Body of pancreas (tissue), 4 donors: ENCODE results near the gene CMIP. TPM values are rescaled to one million over a fixed set of nuclear protein-coding genes. Genes with fewer than 3 reads are reported as not detected.
A peak's percentile ranks its signal among the peaks of the same experiment; 100 is the strongest.

Experiments used
- ATAC-seq: fragments of 150-250 bp; one replicate; pipeline ENCODE4 v1.9.1; 2016
- DNase-seq, 4 donors: peaks; one replicate each; pipeline ENCODE4 v3.0.0-alpha.2; 2019
- H3K27ac ChIP-seq, 4 donors: fragments of 200-600 bp; sonication (generic); 1 replicate in 3 of 4; 2 replicates in 1 of 4; pipeline versions ENCODE4 v1.5.1 to v1.6.1; 2016 to 2019; ENCODE audit warnings: mild to moderate bottlenecking in 1 of 4, mixed read lengths in 1 of 4, moderate library complexity in 1 of 4
- H3K27me3 ChIP-seq, 2 donors: fragments of 200-600 bp; sonication (generic); one replicate each; pipeline ENCODE4 v1.6.0; 2016; ENCODE audit warnings: mild to moderate bottlenecking in 1 of 2
- H3K36me3 ChIP-seq, 2 donors: fragments of 200-600 bp; sonication (generic); replicated peaks in 1 of 2; 2 replicates each; pipeline ENCODE4 v1.5.1; 2016; ENCODE audit warnings: low read depth in 2 of 2; ENCODE audit not compliant: insufficient read depth in 1 of 2
- H3K4me1 ChIP-seq: fragments of 200-600 bp; sonication (generic); one replicate; pipeline ENCODE4 v1.6.0; 2016
- H3K4me3 ChIP-seq, 2 donors: fragments of 200-600 bp; sonication (generic); 1 replicate in 1 of 2; 2 replicates in 1 of 2; pipeline ENCODE4 v1.5.1; 2016 to 2019
- H3K9me3 ChIP-seq, 3 donors: fragments of 200-600 bp; sonication (generic); 1 replicate in 2 of 3; 2 replicates in 1 of 3; pipeline ENCODE4 v1.5.1; 2016
- CTCF ChIP-seq, 7 experiments: fragments of 450-650 bp in 4 of 7; fragments of 200-600 bp in 3 of 7; sonication (generic) in 3 of 7; IDR thresholded peaks; one replicate each; pipeline ENCODE4 v1.5.1; 2016 to 2019; ENCODE audit warnings: antibody characterized with exemption in 7 of 7
- POLR2A ChIP-seq, 3 donors: fragments of 450-650 bp; IDR thresholded peaks; one replicate each; pipeline ENCODE4 v1.6.1; 2016; ENCODE audit warnings: antibody characterized with exemption in 3 of 3, mild to moderate bottlenecking in 2 of 3
- WGBS, 2 donors: methylation state at CpG; one replicate each; pipeline ENCODE4 v1.1.5; 2017; 5-methylcytosine and 5-hydroxymethylcytosine counted together
- intact Hi-C: fragments of 100-400 bp; cut with DNase I; formaldehyde crosslinking; loops from one replicate; pipeline ENCODE4 v1.15.1; 2023
- total RNA-seq, 2 donors: library from RNA; depleted of rRNA; stranded (reverse); fragments of >200 nt; gene quantifications; one replicate each; pipeline ENCODE4 v1.1.0, GENCODE V29; 2016

Gene CMIP
- total RNA-seq, 2 donors from 2014 or later: 18.7 to 18.8 TPM

DNA sequence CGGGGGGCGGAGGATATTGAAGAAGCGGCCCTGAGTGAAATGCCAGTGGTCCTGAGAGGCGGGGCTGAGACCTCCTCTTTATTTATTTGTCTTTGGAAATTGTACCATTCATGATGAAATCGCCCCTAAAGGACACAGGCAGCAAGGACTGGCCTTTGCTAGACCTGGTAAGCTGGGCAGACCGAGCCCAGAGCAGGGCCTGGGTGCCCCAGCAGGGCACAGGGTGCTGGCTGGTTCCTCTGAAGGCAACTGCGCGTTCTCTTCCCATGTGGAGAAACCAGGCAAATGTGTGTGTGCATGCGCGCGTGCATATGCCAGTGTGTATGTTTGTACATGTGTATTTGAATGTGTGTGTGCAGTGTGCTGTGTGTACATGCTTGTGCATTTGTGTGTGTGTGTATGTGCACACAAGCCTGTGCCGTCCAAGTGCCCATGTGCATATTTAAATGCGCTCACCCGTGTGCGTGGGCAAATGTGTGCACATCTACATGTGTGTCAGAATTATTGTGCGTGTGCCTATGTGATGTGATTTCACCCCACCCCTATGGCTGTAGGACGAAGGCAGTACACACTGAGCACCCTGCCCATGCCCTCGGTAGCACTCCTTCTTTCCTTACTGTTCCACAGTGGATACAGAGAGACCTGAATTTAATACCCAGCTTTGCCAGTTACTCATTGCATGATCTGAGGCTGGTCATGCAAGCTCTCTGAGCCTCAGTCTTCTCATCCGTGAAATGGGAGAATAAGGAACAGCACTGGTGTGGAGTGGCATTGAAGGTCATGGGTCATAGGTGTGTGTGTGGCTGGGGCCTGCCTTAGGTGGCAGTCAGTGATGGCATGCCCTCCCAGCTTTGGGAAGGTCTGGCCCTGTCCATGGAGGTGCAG, 105.2 kb downstream of the CMIP start:
- ATAC-seq (no peak), DNase-seq (no peak)
- TF ChIP-seq POLR2A (IDR thresholded peaks at IDR 0.05) (no peak), CTCF (IDR thresholded peaks at IDR 0.05) (no peak)
- H3K36me3 ChIP-seq: no peaks in the 10 kb centered on the region
- intact Hi-C loops: no loop called here
- no peak overlapping the region for H3K4me3 ChIP-seq
- no peaks in the 10 kb centered on the region for H3K27me3 ChIP-seq
- 83 to 96% methylated on average over 16 to 19 of the region's 19 CpGs for WGBS, 2 donors
- peaks cover 42% of the 10 kb centered on the region for H3K4me1 ChIP-seq
- peak overlapping the region in 2 of 4 donors; percentile 3 to 60 for H3K27ac ChIP-seq
- H3K9me3 ChIP-seq: no peaks in the 10 kb centered on the region

DNA sequence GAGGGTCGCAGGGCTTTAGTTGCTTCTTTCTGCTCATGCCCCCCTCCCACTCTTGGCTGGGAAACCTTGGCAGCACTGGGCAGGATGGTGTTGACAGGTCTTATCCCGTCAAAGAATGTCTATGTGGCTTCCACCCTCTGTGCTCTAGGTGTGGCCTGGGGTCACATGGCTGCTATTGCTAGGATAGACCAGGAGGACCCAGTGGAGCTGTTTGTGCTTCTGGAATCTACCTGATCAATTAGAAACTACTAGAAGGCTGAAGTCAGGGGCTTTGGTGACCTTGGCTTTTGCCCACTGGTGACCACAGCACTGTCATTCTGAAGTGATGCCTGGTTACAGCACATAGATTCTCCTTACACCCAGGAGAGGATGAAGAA, 105.8 kb downstream of the CMIP start:
- Histone ChIP-seq H3K4me1 (peaks cover 44% of the 10 kb centered on the region), H3K27me3 (no peaks in the 10 kb centered on the region), H3K36me3 (no peaks in the 10 kb centered on the region), H3K9me3 (no peaks in the 10 kb centered on the region), H3K27ac (no peak overlapping the region), H3K4me3 (no peak overlapping the region)
- no peak for TF ChIP-seq CTCF (IDR thresholded peaks at IDR 0.05)
- TF ChIP-seq POLR2A (IDR thresholded peaks at IDR 0.05): no peak
- ATAC-seq (no peak), DNase-seq (no peak)
- WGBS, 2 donors: 80 to 100% methylated on average over 1 to 2 of the region's 2 CpGs
- intact Hi-C loops: no loop called here

GRCh38 chr16:81551151-81551808, 106.7 kb downstream of the CMIP start:
- Histone ChIP-seq H3K9me3 (no peaks in the 10 kb centered on the region), H3K27ac (peak overlapping the region in 1 of 4 donors; percentile 18), H3K27me3 (no peaks in the 10 kb centered on the region), H3K4me1 (peaks cover 44% of the 10 kb centered on the region), H3K4me3 (no peak overlapping the region), H3K36me3 (no peaks in the 10 kb centered on the region)
- DNase-seq (no peak), ATAC-seq (no peak)
- intact Hi-C loops: no loop called here
- 80 to 82% methylated on average over 6 of the region's 6 CpGs for WGBS, 2 donors
- TF ChIP-seq POLR2A (IDR thresholded peaks at IDR 0.05) (no peak), CTCF (IDR thresholded peaks at IDR 0.05) (no peak)

DNA sequence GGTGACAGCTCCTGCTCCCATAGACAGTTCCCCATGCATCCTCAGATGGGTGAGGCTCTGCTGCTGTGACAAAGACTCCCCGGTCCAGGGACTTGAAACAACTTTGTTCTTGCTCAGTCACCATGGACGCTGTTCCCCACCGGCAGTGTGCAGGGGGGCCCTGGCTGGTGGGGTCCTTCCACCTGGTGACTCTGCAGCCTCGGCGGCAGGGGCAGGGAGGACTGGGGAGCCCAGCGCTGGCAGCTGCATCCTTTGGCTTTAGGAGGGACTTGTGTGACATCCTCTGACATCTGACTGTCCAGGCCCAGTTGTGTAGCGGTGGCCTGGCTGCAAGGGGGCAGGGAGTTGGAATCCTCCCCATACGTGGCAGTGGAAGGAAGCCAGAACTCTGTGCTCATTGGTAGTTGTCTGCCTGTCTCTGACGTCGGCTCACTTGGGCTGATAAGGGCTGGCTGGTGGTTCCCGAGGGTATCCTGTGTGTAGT, 107.3 kb downstream of the CMIP start:
- Histone ChIP-seq H3K9me3 (no peaks in the 10 kb centered on the region), H3K27ac (peak overlapping the region in 1 of 4 donors; percentile 18), H3K4me3 (no peak overlapping the region), H3K4me1 (peaks cover 48% of the 10 kb centered on the region), H3K36me3 (no peaks in the 10 kb centered on the region), H3K27me3 (no peaks in the 10 kb centered on the region)
- ATAC-seq (no peak), DNase-seq (peak in 1 of 4 donors; percentile 28)
- no peak for TF ChIP-seq CTCF (IDR thresholded peaks at IDR 0.05)
- 64 to 83% methylated on average over 1 to 11 of the region's 11 CpGs for WGBS, 2 donors
- intact Hi-C loops: no loop called here
